ENCODE measurements around the gene MAP7D1. TPM values are rescaled to one million over a fixed set of nuclear protein-coding genes. Genes with fewer than 3 reads are reported as not detected.

The MAP7D1 gene
- total RNA-seq, 1 donor from 2014 or later = 70.1 TPM

DNA sequence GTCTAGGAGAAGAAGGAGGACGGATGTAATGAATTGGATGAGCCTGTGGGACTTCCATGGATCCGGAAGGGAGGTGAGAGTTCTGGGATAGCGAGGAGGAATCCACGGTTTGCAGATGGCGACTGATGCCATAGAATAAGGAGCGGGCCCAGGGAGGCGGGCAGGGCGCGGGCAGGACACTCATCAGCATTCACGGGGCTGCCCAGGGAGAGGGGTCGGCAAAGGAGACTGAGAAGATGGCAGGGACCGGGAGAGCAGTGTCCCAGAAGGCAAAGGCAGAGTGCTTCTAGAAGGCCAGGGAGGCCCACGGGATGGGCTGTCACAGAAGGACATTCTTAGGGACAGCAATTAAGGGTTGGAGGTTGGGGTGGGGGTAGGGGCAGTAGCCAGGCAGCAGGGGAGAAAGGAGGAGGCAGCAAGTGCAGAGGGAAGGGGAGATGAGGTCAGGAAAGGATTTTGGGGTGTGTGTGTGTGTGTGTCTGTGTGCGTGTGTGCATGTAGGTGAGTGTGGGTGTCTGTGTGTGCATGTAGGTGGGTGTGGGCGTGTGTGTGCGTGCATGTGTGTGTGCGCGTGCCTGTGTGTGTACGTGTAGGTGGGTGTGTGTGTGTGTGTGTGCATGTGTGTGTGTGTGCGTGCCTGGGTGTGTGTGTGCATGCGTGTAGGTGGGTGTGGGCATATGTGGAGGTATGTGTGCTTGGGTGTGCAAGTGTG, 29.8 kb upstream of the MAP7D1 start:
- FAIRE-seq = no peak
- DNase-seq (ENCODE audit: low spot score in 2 of 2) = no peak

- FAIRE-seq = no peak
- no peak for DNase-seq (ENCODE audit: low spot score in 2 of 2)
Measured at GRCh38 chr1:36126797-36127500, 29.0 kb upstream of the MAP7D1 start.

DNA sequence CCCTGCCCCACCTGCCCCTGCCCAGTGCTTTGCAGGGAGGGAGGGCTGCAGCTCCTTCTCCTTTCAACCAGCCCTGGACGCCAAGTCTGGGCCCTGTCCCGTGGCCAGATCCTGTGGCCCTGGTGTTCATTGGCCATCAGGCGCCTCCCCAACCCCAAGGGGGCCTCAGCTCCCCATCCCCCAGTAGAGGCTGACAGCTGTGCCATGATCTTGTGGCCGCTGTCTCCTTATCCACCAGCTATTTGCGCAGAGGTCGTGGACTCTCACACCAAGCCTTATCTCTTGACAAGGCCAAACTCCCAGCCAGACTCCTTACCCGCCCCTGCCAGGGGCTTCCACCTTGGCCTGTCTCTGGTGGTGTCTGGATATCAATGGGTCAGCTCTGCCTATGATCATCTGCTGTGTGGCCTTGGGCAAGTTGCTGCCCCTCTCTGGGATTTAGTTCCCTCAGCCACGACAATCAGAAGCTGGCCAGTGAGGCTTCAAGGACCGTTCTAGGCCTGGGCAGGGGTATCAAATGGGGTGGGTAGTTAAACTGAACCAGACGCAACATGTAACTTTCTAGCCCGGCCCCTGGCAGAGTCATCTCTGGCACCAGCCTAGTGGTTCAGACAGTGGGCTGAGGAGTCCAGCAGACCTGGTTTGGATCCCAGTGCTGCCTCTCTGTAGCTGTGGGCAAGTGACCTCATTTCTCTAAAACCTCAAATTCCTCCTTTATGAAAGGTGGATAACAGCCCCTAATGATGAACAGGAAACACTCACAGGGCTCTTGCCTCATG, 27.6 kb upstream of the MAP7D1 start:
- no peak for DNase-seq (ENCODE audit: low spot score in 2 of 2)
- FAIRE-seq = no peak

DNA sequence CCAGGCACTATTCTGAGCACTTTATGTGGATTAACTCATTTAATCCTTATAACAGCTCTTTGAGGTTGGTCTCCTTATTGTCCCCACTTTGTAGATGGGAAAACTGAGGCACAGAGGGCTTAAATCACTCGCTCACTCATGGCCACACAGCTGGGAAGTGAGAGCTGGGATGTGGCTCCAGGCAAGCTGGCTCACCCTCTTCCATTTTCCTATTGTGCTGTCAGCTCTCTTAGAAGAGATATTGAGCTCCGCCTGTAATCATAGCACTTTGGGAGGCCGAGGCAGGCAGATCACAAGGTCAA, 27.1 kb upstream of the MAP7D1 start:
- no peak for DNase-seq (ENCODE audit: low spot score in 2 of 2)
- no peak for FAIRE-seq

DNA sequence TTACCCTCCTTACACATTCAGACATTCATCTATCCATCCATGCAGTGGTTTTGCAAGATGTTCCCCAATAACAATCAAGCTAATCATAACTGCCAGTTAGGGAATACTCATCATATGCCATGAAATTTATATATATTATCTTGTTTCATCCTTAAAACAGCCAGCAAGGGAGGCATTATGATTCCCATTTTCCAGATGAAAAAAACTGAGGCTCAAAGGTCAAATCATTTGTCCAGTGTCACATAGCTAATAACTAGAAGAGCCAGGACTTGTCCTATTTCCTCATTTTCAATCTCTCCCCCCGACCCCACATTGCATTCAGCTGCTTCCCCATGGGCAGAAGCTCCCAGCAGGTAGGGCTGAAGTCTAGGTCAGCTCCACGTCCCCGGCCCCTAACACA, 23.9 kb upstream of the MAP7D1 start:
- DNase-seq (ENCODE audit: low spot score in 2 of 2) = no peak

DNA sequence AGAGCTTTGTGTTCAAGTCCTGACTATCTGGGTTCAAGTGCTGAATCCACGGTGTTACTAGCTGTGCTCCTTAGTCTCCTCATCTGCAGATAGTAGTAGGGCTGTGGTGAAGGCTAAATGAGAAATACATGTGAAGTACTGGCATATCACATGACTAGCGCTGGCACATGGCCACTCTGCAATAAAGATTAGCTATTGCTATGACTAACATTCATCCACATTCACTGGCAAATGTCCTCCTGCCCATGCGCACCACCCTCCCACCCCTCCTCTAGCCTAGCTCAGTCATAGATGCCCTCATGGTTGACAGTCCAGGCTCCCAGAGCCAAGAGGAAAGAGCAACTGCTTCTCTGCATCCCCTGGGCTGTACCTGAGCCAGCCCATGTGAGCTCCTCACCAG, 22.5 kb upstream of the MAP7D1 start:
- DNase-seq (ENCODE audit: low spot score in 2 of 2) (no peak), FAIRE-seq (no peak)

More for the DNA sequence above, 23.9 kb upstream of the MAP7D1 start:
- FAIRE-seq = no peak

GRCh38 chr1:36134031-36134430, 21.9 kb upstream of the MAP7D1 start:
- FAIRE-seq = no peak

GRCh38 chr1:36134505-36135329, 21.2 kb upstream of the MAP7D1 start:
- FAIRE-seq (no peak), DNase-seq (ENCODE audit: low spot score in 2 of 2) (peak; percentile 57 to 66)

More at GRCh38 chr1:36134031-36134430, 21.9 kb upstream of the MAP7D1 start:
- no peak for DNase-seq (ENCODE audit: low spot score in 2 of 2)

DNA sequence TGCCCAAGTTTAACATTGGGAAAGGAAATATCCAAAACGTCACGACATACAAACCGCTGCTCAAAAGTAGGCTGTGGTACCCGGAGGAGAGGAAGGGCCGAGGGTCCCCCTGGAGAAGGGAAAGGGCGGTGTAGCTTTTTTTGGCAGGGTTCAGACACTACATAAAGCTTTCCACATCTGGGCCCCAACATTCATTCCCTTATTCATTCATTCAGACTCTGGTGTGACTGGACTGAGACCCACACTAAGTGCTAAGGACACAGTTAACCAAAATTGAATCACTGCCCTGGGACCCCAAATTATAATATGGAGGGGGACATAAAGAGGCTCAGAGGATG, 20.7 kb upstream of the MAP7D1 start:
- FAIRE-seq (no peak), DNase-seq (ENCODE audit: low spot score in 2 of 2) (no peak)

DNA sequence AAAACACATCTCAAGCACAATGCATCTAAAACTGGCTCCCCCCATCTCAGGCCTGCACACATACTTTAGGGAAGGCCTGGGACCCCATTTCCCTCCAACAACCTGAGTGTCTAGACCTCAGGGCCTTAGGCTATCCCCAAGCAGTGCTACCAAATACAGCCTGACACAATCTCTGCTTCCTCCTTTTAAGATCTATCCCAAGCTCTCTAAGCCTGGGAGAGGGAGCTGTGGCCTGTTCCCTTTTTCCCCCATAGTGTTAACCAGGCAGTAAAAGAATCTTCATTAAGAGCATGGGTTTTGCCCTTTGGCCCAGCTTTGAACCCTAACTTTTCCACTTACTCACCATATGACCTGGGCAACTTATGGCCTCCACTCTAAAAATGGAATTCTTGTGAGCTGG, 20.2 kb upstream of the MAP7D1 start:
- FAIRE-seq = no peak

GRCh38 chr1:36136535-36136934, 19.4 kb upstream of the MAP7D1 start:
- FAIRE-seq (no peak), DNase-seq (ENCODE audit: low spot score in 2 of 2) (peak in 1 of 2 donors; percentile 17)

More for the DNA sequence above, 20.2 kb upstream of the MAP7D1 start:
- no peak for DNase-seq (ENCODE audit: low spot score in 2 of 2)

- FAIRE-seq = no peak
- no peak for DNase-seq (ENCODE audit: low spot score in 2 of 2)
Measured at GRCh38 chr1:36137226-36137625, 18.7 kb upstream of the MAP7D1 start.

GRCh38 chr1:36137776-36138175, 18.2 kb upstream of the MAP7D1 start:
- no peak for DNase-seq (ENCODE audit: low spot score in 2 of 2)
- FAIRE-seq = no peak

DNA sequence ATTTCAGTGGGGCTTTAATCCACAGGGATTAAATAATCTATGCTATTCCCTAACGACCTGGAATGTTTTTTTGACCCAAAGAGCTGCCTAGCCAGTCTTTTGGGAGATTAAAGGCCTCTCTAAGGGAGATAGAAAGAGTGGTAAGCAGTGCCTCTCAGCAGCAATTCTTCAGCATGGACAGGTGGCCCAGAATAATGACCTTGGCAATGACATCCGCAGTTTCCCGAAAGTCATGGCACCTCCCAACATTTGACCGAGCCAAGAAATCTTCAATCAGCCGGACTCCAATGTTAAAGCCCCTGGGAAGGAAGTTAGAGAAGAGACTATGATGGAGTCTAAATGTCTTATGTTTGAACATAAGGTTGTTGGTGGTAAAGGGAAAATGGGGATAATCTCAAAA, 16.4 kb upstream of the MAP7D1 start:
- DNase-seq (ENCODE audit: low spot score in 2 of 2) (no peak), FAIRE-seq (no peak)

DNA sequence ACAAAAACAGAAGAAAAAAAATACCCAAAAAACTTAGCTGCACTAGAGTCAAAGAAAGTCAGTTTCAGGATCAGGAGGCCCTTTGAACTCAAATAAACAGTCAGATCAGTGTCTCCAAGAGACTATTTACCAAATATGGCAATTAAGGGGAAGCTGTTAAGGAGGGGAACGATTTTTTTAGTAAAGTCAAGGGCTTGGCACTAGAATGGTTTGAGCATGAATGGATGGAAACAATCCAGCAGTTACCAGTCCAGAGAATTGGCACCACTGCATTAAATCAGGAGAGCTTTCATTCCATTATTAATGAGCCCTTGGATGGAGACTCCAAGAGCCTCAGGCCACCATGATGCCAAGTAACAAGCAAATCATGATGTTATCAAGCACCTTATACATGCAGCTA, 13.8 kb upstream of the MAP7D1 start:
- DNase-seq (ENCODE audit: low spot score in 2 of 2) = no peak
- FAIRE-seq = no peak

DNA sequence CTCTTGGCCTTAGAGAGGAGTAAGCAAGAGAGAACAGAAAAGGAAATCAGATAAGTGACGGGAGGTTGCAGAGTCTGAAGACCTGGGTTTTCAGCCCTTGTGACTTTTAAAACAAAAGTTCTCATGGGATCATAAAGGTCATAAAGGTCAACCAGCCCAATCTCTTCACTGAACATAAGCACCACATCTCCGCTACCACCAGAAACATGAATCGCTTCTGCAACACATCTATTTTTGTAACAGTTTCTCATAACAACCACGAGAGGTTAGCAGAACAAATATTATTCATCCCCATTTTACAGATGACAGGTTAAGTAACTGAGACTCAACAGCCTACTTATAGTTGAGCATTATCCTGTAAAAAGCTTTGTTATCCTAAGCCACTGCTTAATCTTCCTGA, 12.5 kb upstream of the MAP7D1 start:
- DNase-seq (ENCODE audit: low spot score in 2 of 2) = no peak
- no peak for FAIRE-seq

GRCh38 chr1:36144413-36144812, 11.5 kb upstream of the MAP7D1 start:
- DNase-seq (ENCODE audit: low spot score in 2 of 2) = no peak
- FAIRE-seq = no peak

DNA sequence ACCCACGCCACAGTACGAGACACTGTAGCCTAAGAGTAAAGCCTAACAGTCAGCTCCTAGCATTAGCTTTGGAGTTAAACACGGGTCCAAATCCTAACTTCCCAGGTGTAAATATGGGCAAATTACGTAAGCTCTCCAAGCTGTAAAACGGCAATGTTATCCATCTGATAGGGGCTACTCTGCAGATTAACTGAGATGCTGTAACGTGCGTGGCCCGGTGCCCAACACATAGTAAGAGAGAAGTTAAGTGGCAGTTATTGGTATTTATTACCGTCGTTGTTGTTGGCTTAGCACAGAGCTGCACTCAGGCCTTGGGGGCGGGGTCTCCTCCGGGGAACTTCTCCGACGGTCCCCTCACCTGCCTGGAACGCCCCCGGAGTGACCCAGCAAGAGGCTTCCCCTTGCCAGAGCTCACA, 7.1 kb upstream of the MAP7D1 start:
- FAIRE-seq (no peak), DNase-seq (ENCODE audit: low spot score in 2 of 2) (no peak)

DNA sequence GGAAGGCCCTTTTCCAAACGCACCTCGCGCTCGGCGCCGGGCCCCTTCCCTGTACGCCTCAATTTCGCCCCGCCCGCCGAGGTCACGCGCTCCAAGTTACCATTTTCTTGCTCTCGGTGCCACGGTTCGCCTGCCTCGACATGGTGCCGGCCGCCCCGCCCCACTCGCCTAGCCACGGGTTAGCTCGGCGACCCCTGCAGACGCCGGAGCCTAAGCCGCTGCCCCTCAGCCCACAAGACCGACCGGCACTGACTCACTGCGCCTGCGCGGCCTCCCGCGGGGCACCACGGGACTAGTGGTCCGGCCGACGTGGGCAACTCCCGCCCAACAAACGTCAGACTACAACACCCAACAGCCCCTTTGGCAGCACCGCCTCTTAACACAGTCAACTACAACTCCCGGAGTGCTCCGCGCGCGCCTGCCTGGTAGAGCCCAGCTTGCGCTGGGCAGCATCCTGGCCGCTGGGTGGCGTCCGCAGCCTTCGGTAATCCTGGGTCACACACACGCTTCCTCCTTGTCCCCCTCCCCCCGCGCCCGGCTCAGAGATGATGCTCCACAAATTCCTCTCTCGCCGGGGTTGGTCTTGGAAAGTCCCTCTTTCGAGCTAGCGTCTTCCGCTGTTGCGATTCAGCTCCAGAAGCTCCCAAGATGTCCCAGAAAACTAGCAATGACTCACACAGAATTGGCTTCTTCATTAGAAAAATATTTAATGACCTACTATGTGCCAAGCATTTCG, 6.6 kb upstream of the MAP7D1 start, which contains the start of gene TRAPPC3:
Gene TRAPPC3 (minus strand): TSS at position 250 of the 736 bp plus-strand sequence. CDS start 108 bp downstream, at position 142.
- FAIRE-seq (peak; percentile 69), DNase-seq (ENCODE audit: low spot score in 2 of 2) (peak; percentile 98)

DNA sequence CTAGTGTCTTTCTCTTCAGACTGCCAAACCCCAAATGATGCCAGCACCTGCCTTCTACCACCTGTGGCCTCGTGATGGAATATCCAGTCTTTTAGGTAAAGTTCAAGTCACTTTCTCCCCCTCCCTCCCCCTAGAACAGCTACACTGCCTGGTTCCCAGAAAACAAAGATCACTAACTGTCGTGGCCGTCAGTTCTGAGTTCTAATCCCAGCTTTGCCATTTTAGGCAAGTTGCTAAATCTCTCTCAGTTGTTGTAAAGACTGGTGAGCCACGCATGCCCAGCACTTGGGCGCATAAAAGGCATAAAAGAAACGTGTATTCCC, 6.0 kb upstream of the MAP7D1 start:
- DNase-seq (ENCODE audit: low spot score in 2 of 2) = no peak
- no peak for FAIRE-seq
